Panc1 (cell line): ENCODE results near the gene GPRIN2.

ENCODE experiments used
- CTCF ChIP-seq: fragments of 450-650 bp; IDR thresholded peaks from 2 replicates; pipeline ENCODE4 v1.5.1; 2017; ENCODE audit warnings: mild to moderate bottlenecking
- POLR2AphosphoS5 ChIP-seq: IDR thresholded peaks from 2 replicates; pipeline ENCODE4 v1.6.1; 2012; ENCODE audit warnings: mild to moderate bottlenecking, low read depth, low read length, moderate library complexity
- REST ChIP-seq, 2 experiments: IDR thresholded peaks; 2 replicates each; pipeline ENCODE4 v1.6.1; 2011 to 2012; ENCODE audit warnings: low read depth in 2 of 2, control low read depth in 1 of 2, low read length in 1 of 2, mild to moderate bottlenecking in 1 of 2, moderate library complexity in 1 of 2; ENCODE audit not compliant: insufficient read depth in 1 of 2
- SIN3A ChIP-seq: IDR thresholded peaks from 2 replicates; pipeline ENCODE4 v1.6.1; 2012; ENCODE audit warnings: low read depth, mild to moderate bottlenecking, low read length, moderate library complexity, borderline replicate concordance; ENCODE audit not compliant: insufficient read depth
- TCF7L2 ChIP-seq: IDR thresholded peaks from 2 replicates; pipeline ENCODE4 v1.6.1; 2011; ENCODE audit warnings: mild to moderate bottlenecking, low read depth, low read length, inconsistent platforms

- TF ChIP-seq CTCF (no peak), POLR2AphosphoS5 (no peak), REST (IDR thresholded peaks at IDR 0.05; ENCODE audit: insufficient read depth in 1 of 2, low read depth in 2 of 2, low read length in 1 of 2) (no peak), SIN3A (no peak), TCF7L2 (no peak)
These were observed 2.8 kb upstream of the GPRIN2 start for GRCh38 chr10:46559231-46559671.
